Liver (tissue), 9 donors: ENCODE measurements around the gene CLINT1. TPM values are rescaled to one million over a fixed set of nuclear protein-coding genes. Genes with fewer than 3 reads are reported as not detected.

Experiments used
- DNase-seq: peaks from one replicate; pipeline ENCODE4 v3.0.0-alpha.2; 2017; ENCODE audit warnings: low spot score
- H3K27ac ChIP-seq, 2 donors: one replicate each; pipeline ENCODE4 v1.7.0; 2013; ENCODE audit warnings: inconsistent platforms in 2 of 2, low read length in 2 of 2, control low read depth in 1 of 2, low read depth in 1 of 2, mild to moderate bottlenecking in 1 of 2
- H3K27me3 ChIP-seq, 4 donors: one replicate each; pipeline versions ENCODE4 v1.6.1 to v1.7.0; 2013; ENCODE audit warnings: low read length in 3 of 4, inconsistent platforms in 1 of 4, mild to moderate bottlenecking in 1 of 4, moderate library complexity in 1 of 4; ENCODE audit not compliant: control insufficient read depth in 4 of 4, insufficient read depth in 4 of 4
- H3K36me3 ChIP-seq, 4 donors: one replicate each; pipeline versions ENCODE4 v1.6.1 to v1.7.0; 2013; ENCODE audit warnings: low read length in 3 of 4, mild to moderate bottlenecking in 3 of 4, low read depth in 1 of 4, moderate library complexity in 1 of 4; ENCODE audit not compliant: control insufficient read depth in 4 of 4, insufficient read depth in 3 of 4
- H3K4me1 ChIP-seq, 4 donors: one replicate each; pipeline versions ENCODE4 v1.6.1 to v1.7.0; 2013; ENCODE audit warnings: low read length in 3 of 4, mild to moderate bottlenecking in 3 of 4, moderate library complexity in 1 of 4; ENCODE audit not compliant: control insufficient read depth in 4 of 4, insufficient read depth in 4 of 4
- H3K4me3 ChIP-seq, 3 donors: one replicate each; pipeline versions ENCODE4 v1.6.1 to v1.7.0; 2013; ENCODE audit warnings: low read length in 3 of 3, control low read depth in 1 of 3, low read depth in 1 of 3, mild to moderate bottlenecking in 1 of 3
- H3K9ac ChIP-seq, 2 donors: one replicate each; pipeline ENCODE4 v1.7.0; 2013; ENCODE audit warnings: low read length in 2 of 2, mild to moderate bottlenecking in 2 of 2, moderate library complexity in 2 of 2, control low read depth in 1 of 2, low read depth in 1 of 2
- H3K9me3 ChIP-seq, 4 donors: one replicate each; pipeline versions ENCODE4 v1.6.1 to v1.7.0; 2013; ENCODE audit warnings: low read length in 3 of 4; ENCODE audit not compliant: control insufficient read depth in 4 of 4
- ATF3 ChIP-seq: IDR thresholded peaks from 2 replicates; pipeline ENCODE4 v1.6.1; 2016; ENCODE audit warnings: antibody characterized with exemption
- CTCF ChIP-seq: fragments of 150-350 bp; IDR thresholded peaks from 2 replicates; pipeline ENCODE4 v1.5.1; 2017; ENCODE audit warnings: improper control_type of control experiment, low read depth, low read length; ENCODE audit not compliant: missing input control
- EGR1 ChIP-seq, 2 donors: IDR thresholded peaks; 2 replicates each; pipeline ENCODE4 v1.6.1; 2016 to 2018; ENCODE audit warnings: antibody characterized with exemption in 2 of 2, low read depth in 2 of 2
- FOXA1 ChIP-seq: IDR thresholded peaks from 2 replicates; pipeline ENCODE4 v1.6.1; 2016; ENCODE audit warnings: antibody characterized with exemption
- FOXA2 ChIP-seq: IDR thresholded peaks from 2 replicates; pipeline ENCODE4 v1.6.1; 2016; ENCODE audit warnings: antibody characterized with exemption
- GABPA ChIP-seq, 2 donors: IDR thresholded peaks in 1 of 2; conservative IDR thresholded peaks in 1 of 2; 2 replicates each; pipeline ENCODE4 v1.6.1; 2016; ENCODE audit warnings: antibody characterized with exemption in 2 of 2, mild to moderate bottlenecking in 1 of 2, moderate library complexity in 1 of 2
- HNF4A ChIP-seq, 2 donors: conservative IDR thresholded peaks; 2 replicates each; pipeline ENCODE4 v1.6.1; 2016; ENCODE audit warnings: antibody characterized with exemption in 2 of 2, mild to moderate bottlenecking in 2 of 2
- HNF4G ChIP-seq: IDR thresholded peaks from 2 replicates; pipeline ENCODE4 v1.6.1; 2016; ENCODE audit warnings: antibody characterized with exemption
- MAX ChIP-seq: IDR thresholded peaks from 2 replicates; pipeline ENCODE4 v1.6.1; 2016; ENCODE audit warnings: antibody characterized with exemption
- NR2F2 ChIP-seq: IDR thresholded peaks from 2 replicates; pipeline ENCODE4 v1.6.1; 2016; ENCODE audit warnings: antibody characterized with exemption
- RAD21 ChIP-seq, 2 donors: IDR thresholded peaks; 2 replicates each; pipeline ENCODE4 v1.6.1; 2016; ENCODE audit warnings: antibody characterized with exemption in 2 of 2, mild to moderate bottlenecking in 2 of 2
- REST ChIP-seq: IDR thresholded peaks from 2 replicates; pipeline ENCODE4 v1.6.1; 2016; ENCODE audit warnings: antibody characterized with exemption, mild to moderate bottlenecking
- RXRA ChIP-seq, 2 donors: IDR thresholded peaks; 2 replicates each; pipeline ENCODE4 v1.6.1; 2017 to 2018; ENCODE audit warnings: antibody characterized with exemption in 2 of 2, mild to moderate bottlenecking in 1 of 2
- SP1 ChIP-seq: IDR thresholded peaks from 2 replicates; pipeline ENCODE4 v1.6.1; 2018; ENCODE audit warnings: antibody characterized with exemption, mild to moderate bottlenecking
- ZBTB33 ChIP-seq: IDR thresholded peaks from 2 replicates; pipeline ENCODE4 v1.6.1; 2016; ENCODE audit warnings: antibody characterized with exemption
- WGBS: extraction: QIAGEN DNeasy Blood & Tissue Kit; methylation state at CpG from one replicate; pipeline ENCODE4 v1.1.7; 2013; 5-methylcytosine and 5-hydroxymethylcytosine counted together
- polyA plus RNA-seq, 2 donors: library from polyadenylated mRNA; stranded (reverse) in 1 of 2; unstranded in 1 of 2; fragments of 200-250 nt in 1 of 2; fragments of >200 nt in 1 of 2; fragmentation: Nextera tagmentation in 1 of 2; extraction: Ambion mirVana in 1 of 2; gene quantifications; one replicate each; pipeline versions ENCODE4 v1.2.1 to v1.2.3, GENCODE V29; 2013 to 2015
- total RNA-seq, 2 donors: library from RNA; depleted of rRNA; stranded (reverse); fragments of >200 nt; gene quantifications; one replicate each; pipeline ENCODE4 v1.2.3, GENCODE V29; 2014
- donor health status: healthy.
- donor health status: healthy.
- donor health status: healthy.
- donor health status: healthy.
- donor health status: healthy.

CLINT1 gene
- total and polyA plus RNA-seq, 4 donors: 34.8 to 115 (median 68.3) TPM

GRCh38 chr5:157902449-157903116, 43.6 kb upstream of the CLINT1 start (continued):
- TF ChIP-seq REST (no peak), RXRA (IDR thresholded peaks at IDR 0.05) (no peak), RAD21 (IDR thresholded peaks at IDR 0.05) (no peak)

- H3K9ac ChIP-seq: no peak overlapping the region
- TF ChIP-seq FOXA1 (no peak), HNF4G (no peak), FOXA2 (no peak), RAD21 (IDR thresholded peaks at IDR 0.05) (no peak), ZBTB33 (no peak), SP1 (no peak)
- 85% methylated on average over 4 of the region's 4 CpGs for WGBS
- H3K27me3 ChIP-seq: no peaks in the 10 kb centered on the region
- H3K36me3 ChIP-seq: no peaks in the 10 kb centered on the region
- H3K9me3 ChIP-seq: no peaks in the 10 kb centered on the region
- no peak overlapping the region for H3K27ac ChIP-seq
- no peaks in the 10 kb centered on the region for H3K4me1 ChIP-seq
- no peak overlapping the region for H3K4me3 ChIP-seq
- no peak for DNase-seq
Measured at GRCh38 chr5:157900644-157901043, 41.7 kb upstream of the CLINT1 start.

- H3K9ac ChIP-seq: no peak overlapping the region
- TF ChIP-seq MAX: no peak
- DNase-seq: no peak
- no peaks in the 10 kb centered on the region for H3K9me3 ChIP-seq
- H3K4me1 ChIP-seq: peaks cover 3 to 13% (median 11%) of the 10 kb centered on the region in 4 donors
- no peak overlapping the region for H3K27ac ChIP-seq
- no peak overlapping the region for H3K4me3 ChIP-seq
- H3K27me3 ChIP-seq: no peaks in the 10 kb centered on the region
- WGBS: 96% methylated on average over 4 of the region's 4 CpGs
- no peaks in the 10 kb centered on the region for H3K36me3 ChIP-seq
Measured at GRCh38 chr5:157893611-157894010, 34.7 kb upstream of the CLINT1 start.

- H3K9me3 ChIP-seq: no peaks in the 10 kb centered on the region
- no peak overlapping the region for H3K4me3 ChIP-seq
- H3K36me3 ChIP-seq: no peaks in the 10 kb centered on the region
- no peak overlapping the region for H3K27ac ChIP-seq
- no peak overlapping the region for H3K9ac ChIP-seq
- peaks cover 3 to 16% (median 11%) of the 10 kb centered on the region in 4 donors for H3K4me1 ChIP-seq
- DNase-seq: no peak
- H3K27me3 ChIP-seq: no peaks in the 10 kb centered on the region
- 66% methylated on average over 4 of the region's 4 CpGs for WGBS
- no peak for TF ChIP-seq ATF3
- no peak for TF ChIP-seq CTCF
- no peak for TF ChIP-seq HNF4A (conservative IDR thresholded peaks at IDR 0.05)
- TF ChIP-seq ZBTB33: no peak
- no peak for TF ChIP-seq FOXA2
- no peak for TF ChIP-seq RAD21 (IDR thresholded peaks at IDR 0.05)
- no peak for TF ChIP-seq MAX
- no peak for TF ChIP-seq EGR1 (IDR thresholded peaks at IDR 0.05; ENCODE audit: low read depth in 2 of 2)
- no peak for TF ChIP-seq HNF4G
- no peak for TF ChIP-seq GABPA (IDR thresholded peaks at IDR 0.05 in 1 of 2, conservative IDR thresholded peaks at IDR 0.05 in 1 of 2)
- TF ChIP-seq NR2F2: no peak
Measured at GRCh38 chr5:157892974-157893373, 34.0 kb upstream of the CLINT1 start.
